GM19193 (cell line): ENCODE results near the gene SERPINA9.

Experiments
- POLR2A ChIP-seq: IDR thresholded peaks from 4 replicates; pipeline ENCODE4 v1.6.1; 2011; ENCODE audit not compliant: insufficient read depth, insufficient read length; ENCODE audit errors: extremely low read depth

SERPINA9 gene

GRCh38 chr14:94500264-94500663 is 24.3 kb upstream of the SERPINA9 start:
- TF ChIP-seq POLR2A, result no peak

GRCh38 chr14:94499673-94500072 is 23.7 kb upstream of the SERPINA9 start:
- TF ChIP-seq POLR2A, result no peak

- TF ChIP-seq POLR2A, result no peak
These were observed 22.2 kb upstream of the SERPINA9 start for GRCh38 chr14:94498215-94498614.

GRCh38 chr14:94494085-94494484 is 18.1 kb upstream of the SERPINA9 start:
- TF ChIP-seq POLR2A, result no peak

GRCh38 chr14:94491511-94491910 is 15.5 kb upstream of the SERPINA9 start:
- no peak for TF ChIP-seq POLR2A

GRCh38 chr14:94489336-94489735 is 13.3 kb upstream of the SERPINA9 start:
- TF ChIP-seq POLR2A, result no peak

GRCh38 chr14:94486883-94487282 is 10.9 kb upstream of the SERPINA9 start:
- TF ChIP-seq POLR2A, result no peak

GRCh38 chr14:94485944-94486841 is 10.2 kb upstream of the SERPINA9 start:
- no peak for TF ChIP-seq POLR2A

GRCh38 chr14:94484481-94484880 is 8.5 kb upstream of the SERPINA9 start:
- no peak for TF ChIP-seq POLR2A

- no peak for TF ChIP-seq POLR2A
These were observed 7.8 kb upstream of the SERPINA9 start for GRCh38 chr14:94483729-94484275.

- TF ChIP-seq POLR2A, result peak; percentile 19
These were observed 7.1 kb upstream of the SERPINA9 start for GRCh38 chr14:94483071-94483451.

- TF ChIP-seq POLR2A, result no peak
These were observed 5.6 kb upstream of the SERPINA9 start for GRCh38 chr14:94481468-94482131.

- no peak for TF ChIP-seq POLR2A
These were observed 4.8 kb upstream of the SERPINA9 start for GRCh38 chr14:94480809-94481208.

GRCh38 chr14:94478420-94478819 is 2.4 kb upstream of the SERPINA9 start:
- no peak for TF ChIP-seq POLR2A

GRCh38 chr14:94474581-94475031 is 1.4 kb downstream of the SERPINA9 start:
- no peak for TF ChIP-seq POLR2A
